ENCODE measurements around the gene MKI67. TPM values are rescaled to one million over a fixed set of nuclear protein-coding genes. Genes with fewer than 3 reads are reported as not detected.

MKI67 gene
- total and polyA plus RNA-seq, 2 donors (not counting 1 experiment from before 2014, with no cell fraction given): 0.36 to 0.47 TPM

- Histone ChIP-seq H3K9me3 (ENCODE audit: control extremely low read depth in 1 of 3, control insufficient read depth in 2 of 3, insufficient read depth in 1 of 3, low read length in 2 of 3) (no peaks in the 10 kb centered on the region), H3K27ac (ENCODE audit: low read length in 2 of 2) (no peak overlapping the region), H3K4me2 (replicated peaks; ENCODE audit: low read depth, low read length, poor library complexity, severe bottlenecking) (no peak overlapping the region), H2AFZ (ENCODE audit: insufficient read depth, low read depth, low read length, poor library complexity, severe bottlenecking) (no peak overlapping the region), H3K36me3 (replicated peaks in 1 of 2; ENCODE audit: control extremely low read depth in 1 of 2, control insufficient read depth in 1 of 2, extremely low read depth in 1 of 2, insufficient read depth in 2 of 2, low read length in 1 of 2) (no peaks in the 10 kb centered on the region), H4K20me1 (ENCODE audit: control insufficient read depth, insufficient read depth, low read length, poor library complexity, severe bottlenecking) (no peaks in the 10 kb centered on the region), H3K27me3 (replicated peaks in 1 of 4; ENCODE audit: control extremely low read depth in 1 of 4, control insufficient read depth in 3 of 4, insufficient read depth in 4 of 4, low read length in 3 of 4) (no peaks in the 10 kb centered on the region), H3K9ac (ENCODE audit: low read length) (no peak overlapping the region), H3K4me3 (ENCODE audit: control extremely low read depth in 1 of 5, extremely low read depth in 1 of 5, insufficient read depth in 1 of 5, low read depth in 2 of 5, low read length in 4 of 5) (no peak overlapping the region), H3K4me1 (ENCODE audit: control insufficient read depth in 2 of 2, insufficient read depth in 2 of 2, low read length in 2 of 2) (no peaks in the 10 kb centered on the region), H3K79me2 (ENCODE audit: control insufficient read depth, insufficient read depth, low read length) (no peaks in the 10 kb centered on the region)
- ATAC-seq (ENCODE audit: low read depth) (no peak), DNase-seq (no peak)
- ChIA-PET CTCF (no interaction called here), POLR2A (no interaction called here)
- H3K27me3 Mint-ChIP-seq: no peaks in the 10 kb centered on the region
- no peak overlapping the region for H3K4me3 Mint-ChIP-seq
- no peaks in the 10 kb centered on the region for H3K9me3 Mint-ChIP-seq (ENCODE audit: insufficient read depth)
- no CpG with 5 or more reads among the region's 3 CpGs for whole genome bisulfite sequencing (ENCODE audit: insufficient coverage)
- intact Hi-C loops (cut with micrococcal nuclease): no loop called here
- no peak overlapping the region for H3K27ac Mint-ChIP-seq
- no peaks in the 10 kb centered on the region for H3K4me1 Mint-ChIP-seq
- TF ChIP-seq EZH2 (IDR thresholded peaks at IDR 0.05; ENCODE audit: borderline replicate concordance, insufficient read depth, low read depth, low read length, poor library complexity, severe bottlenecking) (no peak), CTCF (IDR thresholded peaks at IDR 0.05) (no peak)
These were observed 15.9 kb downstream of the MKI67 start for GRCh38 chr10:128110339-128110738.

DNA sequence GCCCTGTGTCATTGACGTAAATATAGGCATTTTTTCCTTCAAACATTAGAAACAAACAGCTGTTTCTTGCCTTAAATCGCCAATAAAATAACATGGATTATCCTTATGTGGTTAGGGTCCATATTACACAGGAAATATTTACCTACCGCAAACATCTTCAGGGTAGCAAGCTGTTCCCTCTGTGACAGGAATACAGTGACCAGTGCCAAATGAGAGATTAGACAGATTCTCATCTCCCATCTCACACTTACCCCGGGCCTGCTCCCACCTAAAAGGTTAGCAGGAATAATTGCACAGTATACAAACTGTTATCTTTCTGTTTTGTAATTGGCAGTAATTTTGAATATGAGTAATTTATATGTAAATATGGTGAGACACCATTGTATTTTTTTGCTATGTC is 16.5 kb downstream of the MKI67 start:
- H3K27ac Mint-ChIP-seq: no peak overlapping the region
- no peaks in the 10 kb centered on the region for H3K27me3 ChIP-seq (replicated peaks in 1 of 4; ENCODE audit: control extremely low read depth in 1 of 4, control insufficient read depth in 3 of 4, insufficient read depth in 4 of 4, low read length in 3 of 4)
- ATAC-seq (ENCODE audit: low read depth) (no peak), DNase-seq (no peak)
- intact Hi-C loops (cut with micrococcal nuclease): no loop called here
- no peaks in the 10 kb centered on the region for H3K9me3 ChIP-seq (ENCODE audit: control extremely low read depth in 1 of 3, control insufficient read depth in 2 of 3, insufficient read depth in 1 of 3, low read length in 2 of 3)
- H3K79me2 ChIP-seq (ENCODE audit: control insufficient read depth, insufficient read depth, low read length): no peaks in the 10 kb centered on the region
- ChIA-PET POLR2A (no interaction called here), CTCF (no interaction called here)
- no peaks in the 10 kb centered on the region for H3K27me3 Mint-ChIP-seq
- H2AFZ ChIP-seq (ENCODE audit: insufficient read depth, low read depth, low read length, poor library complexity, severe bottlenecking): no peak overlapping the region
- H3K4me1 ChIP-seq (ENCODE audit: control insufficient read depth in 2 of 2, insufficient read depth in 2 of 2, low read length in 2 of 2): no peaks in the 10 kb centered on the region
- no peaks in the 10 kb centered on the region for H3K4me1 Mint-ChIP-seq
- H3K4me3 ChIP-seq (ENCODE audit: control extremely low read depth in 1 of 5, extremely low read depth in 1 of 5, insufficient read depth in 1 of 5, low read depth in 2 of 5, low read length in 4 of 5): no peak overlapping the region
- H3K9me3 Mint-ChIP-seq (ENCODE audit: insufficient read depth): no peaks in the 10 kb centered on the region
- TF ChIP-seq EZH2 (IDR thresholded peaks at IDR 0.05; ENCODE audit: borderline replicate concordance, insufficient read depth, low read depth, low read length, poor library complexity, severe bottlenecking) (no peak), CTCF (IDR thresholded peaks at IDR 0.05) (no peak)
- H3K9ac ChIP-seq (ENCODE audit: low read length): no peak overlapping the region
- H3K36me3 ChIP-seq (replicated peaks in 1 of 2; ENCODE audit: control extremely low read depth in 1 of 2, control insufficient read depth in 1 of 2, extremely low read depth in 1 of 2, insufficient read depth in 2 of 2, low read length in 1 of 2): no peaks in the 10 kb centered on the region
- WGBS (ENCODE audit: insufficient coverage): no CpG with 5 or more reads among the region's 4 CpGs
- H4K20me1 ChIP-seq (ENCODE audit: control insufficient read depth, insufficient read depth, low read length, poor library complexity, severe bottlenecking): no peaks in the 10 kb centered on the region
- H3K4me2 ChIP-seq (replicated peaks; ENCODE audit: low read depth, low read length, poor library complexity, severe bottlenecking): no peak overlapping the region
- no peak overlapping the region for H3K27ac ChIP-seq (ENCODE audit: low read length in 2 of 2)
- H3K4me3 Mint-ChIP-seq: no peak overlapping the region

Data from B cell (primary cell).